ENCODE data around the gene NECAB3. TPM values are rescaled to one million over a fixed set of nuclear protein-coding genes. Genes with fewer than 3 reads are reported as not detected.
A peak's percentile ranks its signal among the peaks of the same experiment; 100 is the strongest.

NECAB3 gene
- total and polyA plus RNA-seq, 2 of the 13 experiments (the other 11 are each of a cell fraction or from before 2014, with no cell fraction given), result 61.5 to 65.5 TPM

GRCh38 chr20:33685328-33686099 lies 11.3 kb upstream of the NECAB3 start (continued):
- TF ChIP-seq KIAA2018 (CRISPR knock-in tag; IDR thresholded peaks at IDR 0.05; ENCODE audit: borderline replicate concordance) (no peak), FOXK2 (IDR thresholded peaks at IDR 0.05) (no peak), UBTF (CRISPR knock-in tag; IDR thresholded peaks at IDR 0.05) (0 out of 2 replicates have a peak, but pooled peaks have one; percentile 47), SP2 (CRISPR knock-in tag; IDR thresholded peaks at IDR 0.05) (no peak), SSRP1 (CRISPR knock-in tag; IDR thresholded peaks at IDR 0.05) (peak; percentile 80; the same call in 1 of the 2 replicates), BCL6 (CRISPR knock-in tag; IDR thresholded peaks at IDR 0.05) (peak; percentile 18; the same call in 1 of the 2 replicates), HOXD1 (CRISPR knock-in tag; IDR thresholded peaks at IDR 0.05) (0 out of 2 replicates have a peak, but pooled peaks have one; percentile 41), ZMYM4 (CRISPR knock-in tag; IDR thresholded peaks at IDR 0.05) (peak; percentile 42), HOXA5 (CRISPR knock-in tag; IDR thresholded peaks at IDR 0.05) (peak; percentile 20; the same call in 1 of the 2 replicates), NR2F2 (IDR thresholded peaks at IDR 0.05; ENCODE audit: borderline replicate concordance, low read depth) (no peak; the same call in 1 of the 2 replicates), BHLHE40 (IDR thresholded peaks at IDR 0.05; ENCODE audit: low read length) (0 out of 2 replicates have a peak, but pooled peaks have one; percentile 13), ZNF678 (CRISPR knock-in tag; IDR thresholded peaks at IDR 0.05) (0 out of 2 replicates have a peak, but pooled peaks have one; percentile 60), ZNF580 (CRISPR knock-in tag; IDR thresholded peaks at IDR 0.05; ENCODE audit: borderline replicate concordance, low read depth) (peak; percentile 29; the same call in 1 of the 2 replicates), NFKBIZ (CRISPR knock-in tag; IDR thresholded peaks at IDR 0.05) (no peak)
- TF ChIP-seq, protein P1, sequence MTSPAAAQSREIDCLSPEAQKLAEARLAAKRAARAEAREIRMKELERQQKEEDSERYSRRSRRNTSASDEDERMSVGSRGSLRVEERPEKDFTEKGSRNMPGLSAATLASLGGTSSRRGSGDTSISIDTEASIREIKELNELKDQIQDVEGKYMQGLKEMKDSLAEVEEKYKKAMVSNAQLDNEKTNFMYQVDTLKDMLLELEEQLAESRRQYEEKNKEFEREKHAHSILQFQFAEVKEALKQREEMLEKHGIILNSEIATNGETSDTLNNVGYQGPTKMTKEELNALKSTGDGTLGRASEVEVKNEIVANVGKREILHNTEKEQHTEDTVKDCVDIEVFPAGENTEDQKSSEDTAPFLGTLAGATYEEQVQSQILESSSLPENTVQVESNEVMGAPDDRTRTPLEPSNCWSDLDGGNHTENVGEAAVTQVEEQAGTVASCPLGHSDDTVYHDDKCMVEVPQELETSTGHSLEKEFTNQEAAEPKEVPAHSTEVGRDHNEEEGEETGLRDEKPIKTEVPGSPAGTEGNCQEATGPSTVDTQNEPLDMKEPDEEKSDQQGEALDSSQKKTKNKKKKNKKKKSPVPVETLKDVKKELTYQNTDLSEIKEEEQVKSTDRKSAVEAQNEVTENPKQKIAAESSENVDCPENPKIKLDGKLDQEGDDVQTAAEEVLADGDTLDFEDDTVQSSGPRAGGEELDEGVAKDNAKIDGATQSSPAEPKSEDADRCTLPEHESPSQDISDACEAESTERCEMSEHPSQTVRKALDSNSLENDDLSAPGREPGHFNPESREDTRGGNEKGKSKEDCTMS (CRISPR knock-in tag; conservative IDR thresholded peaks at IDR 0.05), result no peak
